SKM-1 (cell line): ENCODE data around the gene RBM10.

Source experiments
- DNase-seq: peaks from one replicate; lab custom pipeline; 2025; ENCODE audit not compliant: unreplicated experiment; lab: John Stamatoyannopoulos, UW

RBM10 gene

DNA sequence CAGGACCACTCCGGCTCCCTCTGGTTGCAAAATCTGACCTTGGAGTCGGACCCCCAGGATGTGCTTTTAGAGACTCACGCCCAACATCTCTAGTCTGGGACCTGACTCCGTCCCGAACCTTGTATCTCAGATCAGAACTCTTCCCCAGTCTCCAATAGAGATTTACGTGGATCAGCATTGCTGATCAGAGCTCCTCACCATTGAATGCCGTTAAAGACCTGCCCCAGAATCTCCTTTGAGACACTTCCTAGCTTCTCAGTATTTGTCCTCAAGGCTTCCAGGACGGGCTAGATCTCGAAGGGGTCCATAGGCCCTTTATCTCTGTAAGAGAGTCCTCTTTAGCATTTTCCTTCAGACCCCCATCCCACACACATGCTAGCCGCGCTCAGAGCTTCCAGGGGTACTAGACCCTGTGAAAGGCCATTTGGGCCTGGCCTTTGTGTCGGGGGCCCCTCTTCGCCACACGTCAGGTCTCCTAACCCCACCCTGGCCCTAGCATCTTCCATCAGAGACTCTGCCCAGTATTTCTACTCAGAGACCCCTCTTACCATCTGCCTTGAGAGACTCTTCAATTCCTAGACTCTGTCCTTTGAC is 49.3 kb downstream of the RBM10 start:
- no peak for DNase-seq

DNA sequence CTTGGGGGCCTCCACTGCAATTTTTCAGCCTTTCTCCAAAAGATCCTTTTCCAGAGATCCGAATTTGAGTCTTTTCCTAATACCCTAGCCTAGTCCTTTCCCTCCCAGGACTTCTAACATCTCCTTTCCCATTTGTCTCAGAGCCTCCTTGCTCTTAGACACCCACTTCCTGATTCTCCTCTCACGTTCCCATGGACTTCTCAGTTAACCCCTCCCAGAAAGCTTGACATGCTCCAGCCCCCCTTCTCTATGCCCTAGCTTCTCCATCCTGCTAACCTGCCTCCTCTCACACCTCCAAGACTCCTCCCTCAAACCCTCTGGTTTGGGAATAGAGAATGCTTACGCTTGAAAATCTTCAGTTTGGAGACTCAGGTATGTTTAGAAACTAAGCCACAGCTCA is 51.1 kb downstream of the RBM10 start:
- DNase-seq: no peak

DNA sequence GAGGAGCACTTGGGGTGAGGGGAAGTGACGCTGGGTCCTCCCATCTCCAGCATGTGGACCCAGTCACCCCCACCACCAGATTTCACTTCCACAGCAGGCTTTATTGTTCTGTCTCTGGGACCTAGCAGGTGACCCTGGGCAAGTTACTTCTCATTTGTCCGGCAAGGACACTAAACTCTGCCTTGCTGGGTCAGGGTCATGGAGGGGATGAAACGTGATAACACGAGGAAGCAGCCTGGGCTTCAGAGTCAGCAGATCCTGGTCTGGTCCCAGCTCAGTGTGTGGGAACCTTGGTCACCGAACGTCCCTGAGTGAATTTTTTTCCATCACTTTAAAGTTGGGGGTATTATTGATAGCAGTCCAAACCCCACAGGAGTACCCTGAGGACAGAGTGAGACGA is 52.5 kb downstream of the RBM10 start:
- no peak for DNase-seq

DNA sequence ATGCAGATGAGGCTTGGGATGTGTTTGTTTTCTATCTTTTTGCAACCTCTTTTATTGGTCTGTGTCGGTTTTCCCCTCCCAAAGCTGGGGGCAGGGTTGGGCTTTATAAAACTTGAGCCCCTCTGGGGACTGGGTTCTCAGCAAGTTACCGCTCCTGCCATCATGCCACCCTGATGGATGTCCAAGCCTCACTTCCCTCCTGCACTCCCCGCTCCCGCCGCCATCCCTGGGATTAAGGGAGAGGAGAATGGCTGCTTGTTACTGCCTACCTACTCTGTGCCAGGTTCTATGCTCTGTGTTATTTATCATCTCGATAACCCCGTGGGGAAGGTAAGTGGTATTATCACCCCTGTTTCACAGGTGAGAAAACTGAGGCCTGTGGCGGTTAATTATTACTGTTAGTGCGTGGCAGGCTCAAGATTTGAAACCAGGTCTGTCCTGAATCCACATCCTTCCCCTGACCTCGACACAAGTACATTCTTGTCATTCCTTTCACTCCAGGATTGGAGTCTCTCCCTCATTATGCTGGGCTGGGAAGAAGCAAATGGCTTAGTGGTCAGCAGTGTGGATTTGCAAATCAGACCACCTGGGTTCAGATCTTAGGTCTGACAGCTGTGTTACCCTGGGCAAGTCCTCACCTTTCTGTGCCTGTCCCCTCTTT is 53.1 kb downstream of the RBM10 start:
- DNase-seq: no peak

DNA sequence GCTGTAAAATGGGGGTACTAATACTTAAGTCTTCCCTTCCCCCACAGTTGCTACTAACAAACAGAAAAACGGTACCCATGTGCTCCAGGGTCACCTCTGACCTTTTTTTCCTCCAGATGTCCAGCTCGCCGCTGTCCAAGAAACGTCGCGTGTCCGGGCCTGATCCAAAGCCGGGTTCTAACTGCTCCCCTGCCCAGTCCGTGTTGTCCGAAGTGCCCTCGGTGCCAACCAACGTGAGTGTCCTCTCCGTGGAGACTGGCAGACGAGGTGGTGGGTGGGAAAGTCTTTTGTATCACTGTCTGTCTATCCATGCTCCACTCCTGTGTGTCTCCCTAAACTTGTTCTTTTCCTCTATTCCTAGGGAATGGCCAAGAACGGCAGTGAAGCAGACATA is 53.7 kb downstream of the RBM10 start:
- DNase-seq: no peak

DNA sequence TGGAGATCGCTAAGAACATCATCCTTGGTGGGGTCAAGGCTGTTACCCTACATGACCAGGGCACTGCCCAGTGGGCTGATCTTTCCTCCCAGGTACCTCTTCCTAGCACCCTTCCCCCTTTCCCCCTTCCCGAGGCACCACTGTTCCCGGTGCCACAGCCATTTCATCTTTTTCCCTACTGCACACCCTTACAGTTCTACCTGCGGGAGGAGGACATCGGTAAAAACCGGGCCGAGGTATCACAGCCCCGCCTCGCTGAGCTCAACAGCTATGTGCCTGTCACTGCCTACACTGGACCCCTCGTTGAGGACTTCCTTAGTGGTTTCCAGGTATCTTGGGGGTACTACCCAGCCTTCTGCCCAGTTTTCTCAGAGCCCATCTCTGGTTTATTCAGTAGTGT is 54.3 kb downstream of the RBM10 start:
- DNase-seq: no peak

DNA sequence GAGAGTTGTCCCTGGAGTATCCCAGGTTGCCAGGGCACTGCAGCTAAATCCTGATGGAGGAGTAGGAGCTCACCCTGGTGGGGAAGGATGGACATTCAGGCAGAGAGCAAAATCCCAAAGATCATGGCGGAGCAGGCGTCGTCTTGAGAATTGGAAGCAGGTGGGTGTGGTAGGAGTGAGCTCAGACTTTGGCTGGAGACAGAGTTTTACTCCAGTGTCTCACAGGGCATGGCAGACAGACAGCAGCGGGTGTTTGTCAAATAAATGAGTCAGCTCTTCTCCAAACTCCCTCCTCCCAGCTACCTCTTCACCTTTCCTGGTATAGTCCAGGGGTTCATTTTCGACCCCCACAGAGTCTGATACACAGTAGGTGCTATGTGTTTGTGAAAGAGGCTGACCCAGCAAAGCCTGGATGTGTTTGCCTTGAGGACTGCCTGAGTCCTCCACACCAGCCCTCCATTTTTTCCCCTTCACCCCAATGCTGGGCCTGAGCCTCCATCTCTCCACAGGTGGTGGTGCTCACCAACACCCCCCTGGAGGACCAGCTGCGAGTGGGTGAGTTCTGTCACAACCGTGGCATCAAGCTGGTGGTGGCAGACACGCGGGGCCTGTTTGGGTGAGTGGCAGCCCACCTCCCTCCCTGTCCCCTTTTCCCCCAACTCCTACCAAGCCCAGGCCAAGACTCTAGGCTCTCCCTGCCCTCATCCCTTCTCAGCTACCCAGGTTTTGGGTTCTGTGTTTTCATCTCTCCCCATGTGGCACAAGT is 55.5 kb downstream of the RBM10 start:
- DNase-seq: no peak

DNA sequence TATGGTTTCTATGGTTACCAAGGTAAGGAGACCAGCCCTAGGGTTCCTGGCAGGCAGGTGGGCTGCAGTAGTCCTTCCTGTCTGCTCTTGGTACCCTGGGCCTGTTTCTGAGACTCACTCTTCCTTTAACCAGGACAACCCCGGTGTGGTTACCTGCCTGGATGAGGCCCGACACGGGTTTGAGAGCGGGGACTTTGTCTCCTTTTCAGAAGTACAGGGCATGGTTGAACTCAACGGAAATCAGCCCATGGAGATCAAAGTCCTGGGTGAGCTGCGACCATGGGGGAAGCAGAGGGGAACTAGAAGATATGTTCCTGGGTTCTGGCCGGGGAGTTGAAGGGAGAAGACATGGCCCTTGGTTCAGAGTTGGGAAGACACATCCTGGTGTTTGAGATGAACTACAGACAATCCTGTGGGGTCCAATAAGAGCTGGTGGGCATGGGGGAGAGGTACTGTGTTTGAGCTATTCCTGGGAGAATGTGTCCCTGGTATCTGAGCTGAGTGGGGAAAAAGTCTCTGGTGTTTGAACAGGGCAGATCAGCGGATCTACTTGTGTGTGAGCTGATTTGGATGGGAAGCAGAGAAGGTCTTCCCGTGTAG is 56.4 kb downstream of the RBM10 start:
- DNase-seq: no peak

DNA sequence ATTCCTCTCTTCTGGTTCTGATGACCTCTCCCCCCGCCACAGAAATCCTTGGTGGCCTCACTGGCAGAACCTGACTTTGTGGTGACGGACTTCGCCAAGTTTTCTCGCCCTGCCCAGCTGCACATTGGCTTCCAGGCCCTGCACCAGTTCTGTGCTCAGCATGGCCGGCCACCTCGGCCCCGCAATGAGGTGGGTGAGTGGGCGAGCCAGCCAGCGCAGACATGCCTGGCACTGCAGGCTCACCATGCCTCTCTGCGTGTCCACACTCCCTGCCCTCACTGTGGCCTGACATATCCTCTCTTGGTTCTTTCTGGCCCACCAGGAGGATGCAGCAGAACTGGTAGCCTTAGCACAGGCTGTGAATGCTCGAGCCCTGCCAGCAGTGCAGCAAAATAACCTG is 57.3 kb downstream of the RBM10 start:
- DNase-seq: no peak

DNA sequence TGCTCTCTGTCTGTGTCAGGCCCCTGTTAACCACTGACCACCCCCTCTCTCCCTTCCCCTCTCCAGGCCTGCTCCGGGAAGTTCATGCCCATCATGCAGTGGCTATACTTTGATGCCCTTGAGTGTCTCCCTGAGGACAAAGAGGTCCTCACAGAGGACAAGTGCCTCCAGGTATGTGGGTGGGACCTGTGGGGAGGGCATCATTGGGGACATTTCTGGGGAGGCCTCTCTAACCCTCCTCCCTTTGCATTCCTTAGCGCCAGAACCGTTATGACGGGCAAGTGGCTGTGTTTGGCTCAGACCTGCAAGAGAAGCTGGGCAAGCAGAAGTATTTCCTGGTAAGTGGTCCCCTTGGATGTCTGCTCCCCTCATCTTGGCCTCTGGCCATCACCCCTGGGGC is 57.9 kb downstream of the RBM10 start:
- DNase-seq: no peak

DNA sequence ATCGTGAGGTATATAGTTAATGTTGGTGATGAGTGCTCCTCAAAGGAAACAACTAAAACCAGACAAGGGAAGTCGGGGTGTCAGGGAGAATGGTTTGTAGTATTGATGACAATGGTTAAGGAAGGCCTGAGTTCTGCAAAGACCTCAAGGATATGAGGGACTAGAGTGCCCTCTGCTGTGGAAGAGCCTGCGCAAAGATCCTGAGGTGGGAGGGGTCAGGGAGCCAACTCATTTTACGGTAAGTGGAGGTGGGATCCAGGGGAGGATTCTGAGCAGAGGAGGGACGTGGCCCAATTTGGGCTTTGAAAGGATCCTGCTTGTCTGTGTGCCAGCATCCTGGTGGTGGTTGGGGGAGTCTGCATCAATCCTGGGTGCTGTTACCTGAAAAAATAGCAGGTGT is 59.9 kb downstream of the RBM10 start:
- DNase-seq: no peak

DNA sequence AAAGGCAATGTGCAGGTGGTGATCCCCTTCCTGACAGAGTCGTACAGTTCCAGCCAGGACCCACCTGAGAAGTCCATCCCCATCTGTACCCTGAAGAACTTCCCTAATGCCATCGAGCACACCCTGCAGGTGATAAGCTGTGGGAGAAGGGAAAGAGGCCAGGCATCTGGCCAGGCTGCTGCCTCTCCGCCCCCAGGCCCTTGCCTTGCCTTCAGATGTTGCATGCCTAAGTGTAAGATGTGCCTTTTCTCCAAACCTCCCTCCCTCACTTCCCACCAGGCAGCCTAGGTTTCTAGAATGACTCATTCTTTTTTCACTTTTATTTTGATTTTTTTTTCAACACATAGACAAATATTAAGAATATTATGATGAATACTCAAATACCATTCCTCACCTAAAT is 61.3 kb downstream of the RBM10 start:
- DNase-seq: no peak

DNA sequence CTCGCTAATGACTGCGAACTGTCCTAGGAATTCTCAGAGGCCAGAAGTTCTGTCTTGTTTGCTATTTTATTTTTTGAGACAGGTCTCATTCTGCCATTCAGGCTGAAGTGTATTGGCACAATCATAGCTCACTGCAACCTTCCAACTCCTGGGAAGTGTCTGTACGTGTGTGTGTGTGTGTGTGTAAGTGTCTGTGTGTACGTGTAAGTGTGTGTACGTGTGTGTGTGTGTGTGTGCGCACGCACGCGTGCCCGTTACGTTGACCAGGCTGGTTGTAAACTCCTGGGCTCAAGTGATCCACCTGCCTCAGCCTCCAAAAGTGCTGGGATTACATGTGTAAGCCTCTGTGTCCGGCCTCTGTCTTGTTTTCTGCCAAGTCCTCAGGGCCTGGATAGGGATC is 63.1 kb downstream of the RBM10 start:
- DNase-seq: no peak

DNA sequence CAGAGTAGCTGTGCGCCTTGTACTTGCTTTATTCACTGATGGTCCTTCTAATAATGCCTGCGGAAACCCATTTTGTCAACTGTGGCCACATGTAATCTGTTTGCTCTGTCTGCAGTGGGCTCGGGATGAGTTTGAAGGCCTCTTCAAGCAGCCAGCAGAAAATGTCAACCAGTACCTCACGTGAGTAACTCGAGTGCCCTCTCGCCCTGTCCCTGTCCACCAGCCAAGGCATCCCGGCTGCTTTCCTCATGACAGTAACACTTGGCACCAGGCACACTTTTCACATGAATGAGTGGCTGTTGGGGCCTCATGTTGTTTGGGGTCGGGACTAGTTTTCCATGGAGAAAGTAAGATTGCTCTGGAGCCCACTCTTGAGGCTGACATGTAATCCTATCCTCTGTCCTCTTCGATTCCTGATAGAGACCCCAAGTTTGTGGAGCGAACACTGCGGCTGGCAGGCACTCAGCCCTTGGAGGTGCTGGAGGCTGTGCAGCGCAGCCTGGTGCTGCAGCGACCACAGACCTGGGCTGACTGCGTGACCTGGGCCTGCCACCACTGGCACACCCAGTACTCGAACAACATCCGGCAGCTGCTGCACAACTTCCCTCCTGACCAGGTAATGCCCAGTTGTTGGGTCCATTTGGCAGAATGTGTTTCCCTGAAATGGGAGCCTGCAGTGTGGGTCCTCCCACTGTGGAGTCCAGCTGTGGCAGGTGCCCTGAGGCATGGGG is 64.7 kb downstream of the RBM10 start:
- no peak for DNase-seq

DNA sequence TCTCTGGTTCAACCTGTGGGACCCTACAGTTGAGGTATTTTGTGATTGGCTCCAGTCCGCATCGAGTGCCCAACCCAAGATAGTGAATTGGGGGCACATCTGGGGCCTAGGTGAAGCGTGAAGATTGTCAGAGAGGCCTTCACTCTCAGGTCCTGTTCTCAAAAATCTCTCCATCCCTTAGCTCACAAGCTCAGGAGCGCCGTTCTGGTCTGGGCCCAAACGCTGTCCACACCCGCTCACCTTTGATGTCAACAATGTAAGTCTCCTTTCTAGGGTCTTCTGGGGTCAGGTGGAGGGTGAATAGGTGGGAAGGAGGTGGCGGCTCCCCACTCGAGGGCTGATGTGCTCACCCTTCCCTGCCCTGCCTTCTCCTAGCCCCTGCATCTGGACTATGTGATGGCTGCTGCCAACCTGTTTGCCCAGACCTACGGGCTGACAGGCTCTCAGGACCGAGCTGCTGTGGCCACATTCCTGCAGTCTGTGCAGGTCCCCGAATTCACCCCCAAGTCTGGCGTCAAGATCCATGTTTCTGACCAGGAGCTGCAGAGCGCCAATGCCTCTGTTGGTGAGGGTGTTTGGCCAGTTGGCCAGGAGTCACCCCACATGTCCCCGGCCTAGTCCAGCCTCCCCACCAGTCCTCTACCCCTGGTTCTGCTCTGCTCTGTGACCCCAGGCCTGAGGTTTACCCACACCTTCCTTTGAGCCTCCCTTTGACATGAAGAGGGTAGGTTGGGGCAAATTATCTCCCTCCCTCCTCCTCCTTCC is 65.8 kb downstream of the RBM10 start:
- DNase-seq: no peak

DNA sequence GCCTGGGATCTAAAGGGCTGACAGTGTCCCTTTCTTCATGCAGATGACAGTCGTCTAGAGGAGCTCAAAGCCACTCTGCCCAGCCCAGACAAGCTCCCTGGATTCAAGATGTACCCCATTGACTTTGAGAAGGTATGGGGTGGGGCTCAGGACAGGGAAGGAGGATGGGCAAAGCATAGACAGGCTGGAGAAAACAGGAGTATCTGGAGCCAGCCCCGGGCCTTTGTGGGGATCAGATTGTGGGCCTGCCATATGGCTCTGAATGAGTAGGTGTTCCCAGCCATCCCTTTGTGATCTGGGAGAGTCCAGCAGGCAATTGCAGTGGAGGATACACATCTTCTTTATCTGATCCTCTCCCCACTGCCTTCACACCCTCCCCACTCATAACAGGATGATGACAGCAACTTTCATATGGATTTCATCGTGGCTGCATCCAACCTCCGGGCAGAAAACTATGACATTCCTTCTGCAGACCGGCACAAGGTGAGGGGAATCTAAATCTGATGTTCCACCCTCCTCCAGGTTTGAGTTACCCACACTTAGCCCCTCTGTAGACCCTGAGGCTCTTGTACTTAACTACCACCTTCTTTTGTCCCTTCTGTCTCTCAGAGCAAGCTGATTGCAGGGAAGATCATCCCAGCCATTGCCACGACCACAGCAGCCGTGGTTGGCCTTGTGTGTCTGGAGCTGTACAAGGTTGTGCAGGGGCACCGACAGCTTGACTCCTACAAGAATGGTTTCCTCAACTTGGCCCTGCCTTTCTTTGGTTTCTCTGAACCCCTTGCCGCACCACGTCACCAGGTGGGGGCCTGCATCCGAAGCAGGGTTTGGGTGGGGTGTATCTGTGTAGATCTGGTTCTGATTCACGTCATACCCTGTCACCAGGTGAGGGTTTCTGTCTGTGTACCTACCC is 67.6 kb downstream of the RBM10 start:
- DNase-seq: no peak

DNA sequence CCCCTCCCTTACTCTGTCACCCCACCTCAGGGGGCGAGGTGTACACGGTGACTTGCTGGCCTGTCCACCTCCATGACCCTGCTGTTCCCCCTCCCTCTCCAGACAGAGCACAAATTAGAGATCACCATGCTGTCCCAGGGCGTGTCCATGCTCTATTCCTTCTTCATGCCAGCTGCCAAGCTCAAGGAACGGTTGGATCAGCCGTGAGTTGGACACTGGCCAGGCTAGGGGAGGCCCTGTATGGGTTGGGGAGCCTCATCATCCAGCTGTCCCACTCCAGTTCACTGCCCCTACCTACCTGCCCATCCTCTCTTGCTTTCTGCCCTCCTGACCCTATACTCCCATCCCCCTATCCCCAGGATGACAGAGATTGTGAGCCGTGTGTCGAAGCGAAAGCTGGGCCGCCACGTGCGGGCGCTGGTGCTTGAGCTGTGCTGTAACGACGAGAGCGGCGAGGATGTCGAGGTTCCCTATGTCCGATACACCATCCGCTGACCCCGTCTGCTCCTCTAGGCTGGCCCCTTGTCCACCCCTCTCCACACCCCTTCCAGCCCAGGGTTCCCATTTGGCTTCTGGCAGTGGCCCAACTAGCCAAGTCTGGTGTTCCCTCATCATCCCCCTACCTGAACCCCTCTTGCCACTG is 69.5 kb downstream of the RBM10 start:
- DNase-seq: no peak

DNA sequence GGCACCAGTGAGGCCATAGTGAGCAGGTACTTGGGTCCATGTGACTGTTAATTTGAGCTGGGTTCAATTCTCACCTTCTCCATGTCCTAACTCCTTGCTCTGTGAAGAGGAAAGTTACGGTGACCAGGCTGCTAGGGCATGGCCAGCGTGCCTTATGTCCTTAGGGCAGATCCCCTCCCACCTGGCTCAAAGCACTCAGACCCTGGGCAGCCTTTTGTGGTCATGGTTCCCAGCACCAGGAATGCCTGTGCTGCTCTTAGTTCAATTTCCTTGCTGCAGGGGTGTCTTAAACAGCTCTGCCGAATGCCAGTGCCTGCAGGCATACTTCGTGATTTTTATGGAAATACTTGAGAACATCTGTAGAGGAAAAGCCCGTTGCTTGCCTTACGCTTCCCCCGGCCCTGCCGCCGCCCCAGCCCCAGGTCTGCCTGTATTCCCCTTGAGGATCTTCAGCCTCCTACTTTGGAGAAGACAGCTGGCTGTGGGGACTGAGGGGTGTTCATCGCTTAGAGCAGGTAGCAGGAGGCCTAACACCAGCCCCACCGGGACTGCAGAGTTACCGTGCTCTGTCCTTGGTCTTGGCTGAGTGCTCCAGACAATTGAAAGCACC is 70.4 kb downstream of the RBM10 start:
- DNase-seq: no peak
